SU-DHL-6 (cell line): ENCODE measurements around the gene BRS3.

Experiments
- H2AFZ ChIP-seq: fragments of 200-600 bp; sonication (generic); 2 replicates; pipeline ENCODE4 v1.6.1; 2014; ENCODE audit warnings: low read depth, mild to moderate bottlenecking, moderate library complexity, mixed read lengths, antibody characterized with exemption, low read length; ENCODE audit not compliant: severe bottlenecking
- H3F3A ChIP-seq: fragments of 200-600 bp; shearing (Covaris generic); 2 replicates; pipeline ENCODE4 v1.6.0; 2016; ENCODE audit warnings: antibody characterized with exemption, mild to moderate bottlenecking; ENCODE audit not compliant: insufficient read depth
- H3K27ac ChIP-seq: fragments of 200-600 bp; sonication (generic); 2 replicates; pipeline ENCODE4 v1.5.1; 2016; ENCODE audit warnings: low read depth, mild to moderate bottlenecking, low read length, moderate library complexity, mixed read lengths
- H3K27me3 ChIP-seq: fragments of 200-600 bp; sonication (generic), shearing (Covaris generic); 2 replicates; pipeline ENCODE4 v1.6.0; 2014; ENCODE audit warnings: mild to moderate bottlenecking, low read length
- H3K36me3 ChIP-seq: fragments of 200-600 bp; sonication (generic); 2 replicates; pipeline ENCODE4 v1.6.1; 2014; ENCODE audit warnings: mild to moderate bottlenecking, low read length, mixed read lengths
- H3K4me2 ChIP-seq: fragments of 300-600, 200-600 bp; shearing (Covaris generic), sonication (generic); 2 replicates; pipeline ENCODE4 v1.6.0; 2014; ENCODE audit warnings: low read length, low read depth, mild to moderate bottlenecking; ENCODE audit not compliant: poor library complexity, severe bottlenecking
- H3K4me3 ChIP-seq: fragments of 200-600 bp; sonication (generic); 2 replicates; pipeline ENCODE4 v1.5.1; 2014; ENCODE audit warnings: antibody characterized with exemption, low read length, mild to moderate bottlenecking, mixed read lengths; ENCODE audit not compliant: insufficient read depth, poor library complexity, severe bottlenecking
- H3K79me2 ChIP-seq: fragments of 200-600 bp; sonication (generic); 2 replicates; pipeline ENCODE4 v1.6.1; 2014; ENCODE audit warnings: mild to moderate bottlenecking, low read length, moderate library complexity; ENCODE audit not compliant: insufficient read depth
- H3K9ac ChIP-seq: fragments of 200-600 bp; sonication (generic); 2 replicates; pipeline ENCODE4 v1.7.0; 2014; ENCODE audit warnings: mild to moderate bottlenecking, low read length
- H3K9me2 ChIP-seq: fragments of 200-600 bp; sonication (generic); replicated peaks from 2 replicates; pipeline ENCODE4 v1.6.1; 2014; ENCODE audit warnings: low read length; ENCODE audit not compliant: insufficient read depth
- H3K9me3 ChIP-seq: fragments of 200-600 bp; sonication (generic); 2 replicates; pipeline ENCODE4 v1.6.1; 2014; ENCODE audit warnings: low read length, mixed read lengths; ENCODE audit not compliant: insufficient read depth
- H4K20me1 ChIP-seq: fragments of 200-600 bp; sonication (generic); 2 replicates; pipeline ENCODE4 v1.6.1; 2014; ENCODE audit warnings: low read depth, mild to moderate bottlenecking, antibody characterized with exemption, low read length, moderate library complexity, mixed read lengths
- EZH2phosphoT487 ChIP-seq: fragments of 200-600 bp; sonication (generic), shearing (Covaris generic); conservative IDR thresholded peaks from 2 replicates; pipeline ENCODE4 v1.6.1; 2018; ENCODE audit warnings: mild to moderate bottlenecking, antibody characterized with exemption, low read length, moderate library complexity, mixed read lengths
- TF ChIP-seq, protein P1 (sequence below): fragments of 200-600 bp; sonication (generic); IDR thresholded peaks from one replicate; pipeline ENCODE4 v1.5.1; 2017; ENCODE audit warnings: antibody characterized with exemption, mild to moderate bottlenecking, low read length, moderate library complexity; ENCODE audit not compliant: insufficient read depth, poor library complexity, severe bottlenecking

Gene BRS3

DNA sequence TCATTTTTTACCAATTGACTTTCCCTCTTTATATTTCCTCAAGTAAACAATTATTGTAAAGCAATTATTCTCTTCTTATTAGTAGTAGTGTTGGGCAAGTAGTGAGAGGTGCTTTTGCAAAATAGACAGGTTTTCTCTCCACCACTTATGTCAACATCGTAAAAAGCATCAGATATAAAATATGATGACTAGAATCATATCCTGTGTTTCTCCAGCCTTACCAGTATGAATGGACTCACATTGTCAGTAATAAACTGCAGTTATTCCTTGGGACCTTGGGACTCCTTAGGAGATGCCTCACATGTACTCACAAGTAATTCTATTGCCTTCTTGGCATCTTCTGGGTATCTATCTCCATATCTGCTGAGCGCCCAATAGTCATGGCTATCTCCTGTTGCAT, 40.4 kb upstream of the BRS3 start:
- no peaks in the 10 kb centered on the region for H4K20me1 ChIP-seq
- TF ChIP-seq, protein P1, sequence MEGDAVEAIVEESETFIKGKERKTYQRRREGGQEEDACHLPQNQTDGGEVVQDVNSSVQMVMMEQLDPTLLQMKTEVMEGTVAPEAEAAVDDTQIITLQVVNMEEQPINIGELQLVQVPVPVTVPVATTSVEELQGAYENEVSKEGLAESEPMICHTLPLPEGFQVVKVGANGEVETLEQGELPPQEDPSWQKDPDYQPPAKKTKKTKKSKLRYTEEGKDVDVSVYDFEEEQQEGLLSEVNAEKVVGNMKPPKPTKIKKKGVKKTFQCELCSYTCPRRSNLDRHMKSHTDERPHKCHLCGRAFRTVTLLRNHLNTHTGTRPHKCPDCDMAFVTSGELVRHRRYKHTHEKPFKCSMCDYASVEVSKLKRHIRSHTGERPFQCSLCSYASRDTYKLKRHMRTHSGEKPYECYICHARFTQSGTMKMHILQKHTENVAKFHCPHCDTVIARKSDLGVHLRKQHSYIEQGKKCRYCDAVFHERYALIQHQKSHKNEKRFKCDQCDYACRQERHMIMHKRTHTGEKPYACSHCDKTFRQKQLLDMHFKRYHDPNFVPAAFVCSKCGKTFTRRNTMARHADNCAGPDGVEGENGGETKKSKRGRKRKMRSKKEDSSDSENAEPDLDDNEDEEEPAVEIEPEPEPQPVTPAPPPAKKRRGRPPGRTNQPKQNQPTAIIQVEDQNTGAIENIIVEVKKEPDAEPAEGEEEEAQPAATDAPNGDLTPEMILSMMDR: no peak
- no peak for TF ChIP-seq EZH2phosphoT487

DNA sequence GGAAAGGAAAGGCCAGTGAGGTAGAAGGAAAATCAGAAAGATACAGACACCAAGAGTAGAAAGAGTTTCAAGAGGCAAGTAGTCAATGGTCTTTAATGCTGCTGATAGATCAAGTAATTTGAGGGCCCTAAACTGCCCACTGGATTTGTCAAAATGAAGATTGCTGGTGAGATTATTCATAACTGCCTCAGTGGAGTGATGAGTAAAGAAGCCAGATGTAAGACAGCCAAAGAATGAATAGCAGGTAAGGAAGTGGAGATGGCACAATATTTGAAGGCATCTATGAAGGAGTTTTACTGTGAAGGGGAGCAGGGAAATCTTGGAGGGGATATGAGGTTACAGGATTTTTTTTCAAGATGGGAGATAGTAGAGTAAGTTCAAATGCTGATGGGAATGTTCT, 39.8 kb upstream of the BRS3 start:
- TF ChIP-seq EZH2phosphoT487: no peak
- TF ChIP-seq, protein P1: no peak
- Histone ChIP-seq H3K36me3 (no peaks in the 10 kb centered on the region), H3K27ac (no peak overlapping the region)

More for the DNA sequence above, 40.4 kb upstream of the BRS3 start:
- Histone ChIP-seq H3K9ac (no peak overlapping the region), H3K4me2 (no peak overlapping the region), H3K9me2 (no peaks in the 10 kb centered on the region), H3K79me2 (no peaks in the 10 kb centered on the region), H3K9me3 (no peaks in the 10 kb centered on the region), H3K4me3 (no peak overlapping the region), H3K27ac (no peak overlapping the region), H3K36me3 (no peaks in the 10 kb centered on the region), H2AFZ (no peak overlapping the region), H3F3A (no peaks in the 10 kb centered on the region), H3K27me3 (no peaks in the 10 kb centered on the region)

GRCh38 chrX:136450050-136450830, 37.5 kb upstream of the BRS3 start:
- Histone ChIP-seq H3F3A (no peaks in the 10 kb centered on the region), H2AFZ (no peak overlapping the region), H3K79me2 (no peaks in the 10 kb centered on the region), H3K9me3 (no peaks in the 10 kb centered on the region), H4K20me1 (no peaks in the 10 kb centered on the region), H3K4me2 (no peak overlapping the region), H3K36me3 (no peaks in the 10 kb centered on the region), H3K27ac (no peak overlapping the region), H3K9me2 (no peaks in the 10 kb centered on the region), H3K4me3 (no peak overlapping the region), H3K27me3 (no peaks in the 10 kb centered on the region), H3K9ac (no peak overlapping the region)
- TF ChIP-seq EZH2phosphoT487: no peak
- TF ChIP-seq, protein P1: no peak

More for the DNA sequence above, 39.8 kb upstream of the BRS3 start:
- H3K27me3 ChIP-seq: no peaks in the 10 kb centered on the region
- H3K79me2 ChIP-seq: no peaks in the 10 kb centered on the region
- H3K9ac ChIP-seq: no peak overlapping the region
- H3K9me3 ChIP-seq: no peaks in the 10 kb centered on the region
- no peaks in the 10 kb centered on the region for H3K9me2 ChIP-seq
- no peaks in the 10 kb centered on the region for H4K20me1 ChIP-seq
- no peaks in the 10 kb centered on the region for H3F3A ChIP-seq
- H2AFZ ChIP-seq: no peak overlapping the region
- no peak overlapping the region for H3K4me2 ChIP-seq
- no peak overlapping the region for H3K4me3 ChIP-seq
